Neural cell (in vitro differentiated cells): ENCODE measurements around the gene CEACAM3.

Experiments
- EP300 ChIP-seq: fragments of 450-650 bp; conservative IDR thresholded peaks from 2 replicates; pipeline ENCODE4 v1.6.1; 2014; ENCODE audit warnings: antibody characterized with exemption, mild to moderate bottlenecking, moderate library complexity; ENCODE audit not compliant: poor library complexity, severe bottlenecking
- EZH2 ChIP-seq: fragments of 200-600, 300-800 bp; shearing (Covaris generic), sonication (generic); IDR thresholded peaks from 2 replicates; pipeline ENCODE4 v1.6.1; 2014; ENCODE audit warnings: antibody characterized with exemption, low read length, borderline replicate concordance, mild to moderate bottlenecking; ENCODE audit not compliant: insufficient read depth, poor library complexity, severe bottlenecking
- POLR2AphosphoS5 ChIP-seq: IDR thresholded peaks from 2 replicates; pipeline ENCODE4 v1.6.1; 2012
- RAD21 ChIP-seq: fragments of 450-650 bp; conservative IDR thresholded peaks from 2 replicates; pipeline ENCODE4 v1.6.1; 2014; ENCODE audit warnings: antibody characterized with exemption, mild to moderate bottlenecking, moderate library complexity
- SMC3 ChIP-seq: fragments of 450-650 bp; conservative IDR thresholded peaks from 2 replicates; pipeline ENCODE4 v1.6.1; 2014; ENCODE audit warnings: antibody characterized with exemption, mild to moderate bottlenecking, moderate library complexity; ENCODE audit not compliant: poor library complexity
- TF ChIP-seq, protein P1 (sequence below): fragments of 450-650 bp; IDR thresholded peaks from 2 replicates; pipeline ENCODE4 v1.5.1; 2014; ENCODE audit warnings: antibody characterized with exemption, mild to moderate bottlenecking, moderate library complexity; ENCODE audit not compliant: poor library complexity, severe bottlenecking

- TF ChIP-seq, protein P1, sequence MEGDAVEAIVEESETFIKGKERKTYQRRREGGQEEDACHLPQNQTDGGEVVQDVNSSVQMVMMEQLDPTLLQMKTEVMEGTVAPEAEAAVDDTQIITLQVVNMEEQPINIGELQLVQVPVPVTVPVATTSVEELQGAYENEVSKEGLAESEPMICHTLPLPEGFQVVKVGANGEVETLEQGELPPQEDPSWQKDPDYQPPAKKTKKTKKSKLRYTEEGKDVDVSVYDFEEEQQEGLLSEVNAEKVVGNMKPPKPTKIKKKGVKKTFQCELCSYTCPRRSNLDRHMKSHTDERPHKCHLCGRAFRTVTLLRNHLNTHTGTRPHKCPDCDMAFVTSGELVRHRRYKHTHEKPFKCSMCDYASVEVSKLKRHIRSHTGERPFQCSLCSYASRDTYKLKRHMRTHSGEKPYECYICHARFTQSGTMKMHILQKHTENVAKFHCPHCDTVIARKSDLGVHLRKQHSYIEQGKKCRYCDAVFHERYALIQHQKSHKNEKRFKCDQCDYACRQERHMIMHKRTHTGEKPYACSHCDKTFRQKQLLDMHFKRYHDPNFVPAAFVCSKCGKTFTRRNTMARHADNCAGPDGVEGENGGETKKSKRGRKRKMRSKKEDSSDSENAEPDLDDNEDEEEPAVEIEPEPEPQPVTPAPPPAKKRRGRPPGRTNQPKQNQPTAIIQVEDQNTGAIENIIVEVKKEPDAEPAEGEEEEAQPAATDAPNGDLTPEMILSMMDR: no peak
- TF ChIP-seq EP300 (no peak), RAD21 (no peak), POLR2AphosphoS5 (no peak), SMC3 (no peak), EZH2 (no peak)
These were observed 514 bp downstream of the CEACAM3 start for GRCh38 chr19:41796901-41797300.
